HFF-Myc (cell line): Measurements from ENCODE around the gene TEAD2.
A peak's percentile ranks its signal among the peaks of the same experiment; 100 is the strongest.

Source experiments
- DNase-seq: peaks from one replicate; pipeline ENCODE4 v3.0.0-alpha.2; 2011; ENCODE audit warnings: low read depth; ENCODE audit errors: extremely low read depth
- H3K4me3 ChIP-seq: replicated peaks from 2 replicates; pipeline ENCODE4 v1.5.1; 2011; ENCODE audit warnings: low read depth, mild to moderate bottlenecking, control low read depth, low read length
- TF ChIP-seq, protein P1 (sequence below): IDR thresholded peaks from 2 replicates; pipeline ENCODE4 v1.5.1; 2012; ENCODE audit warnings: mild to moderate bottlenecking, low read depth, low read length, control low read depth; ENCODE audit errors: missing control alignments

TEAD2 gene

DNA sequence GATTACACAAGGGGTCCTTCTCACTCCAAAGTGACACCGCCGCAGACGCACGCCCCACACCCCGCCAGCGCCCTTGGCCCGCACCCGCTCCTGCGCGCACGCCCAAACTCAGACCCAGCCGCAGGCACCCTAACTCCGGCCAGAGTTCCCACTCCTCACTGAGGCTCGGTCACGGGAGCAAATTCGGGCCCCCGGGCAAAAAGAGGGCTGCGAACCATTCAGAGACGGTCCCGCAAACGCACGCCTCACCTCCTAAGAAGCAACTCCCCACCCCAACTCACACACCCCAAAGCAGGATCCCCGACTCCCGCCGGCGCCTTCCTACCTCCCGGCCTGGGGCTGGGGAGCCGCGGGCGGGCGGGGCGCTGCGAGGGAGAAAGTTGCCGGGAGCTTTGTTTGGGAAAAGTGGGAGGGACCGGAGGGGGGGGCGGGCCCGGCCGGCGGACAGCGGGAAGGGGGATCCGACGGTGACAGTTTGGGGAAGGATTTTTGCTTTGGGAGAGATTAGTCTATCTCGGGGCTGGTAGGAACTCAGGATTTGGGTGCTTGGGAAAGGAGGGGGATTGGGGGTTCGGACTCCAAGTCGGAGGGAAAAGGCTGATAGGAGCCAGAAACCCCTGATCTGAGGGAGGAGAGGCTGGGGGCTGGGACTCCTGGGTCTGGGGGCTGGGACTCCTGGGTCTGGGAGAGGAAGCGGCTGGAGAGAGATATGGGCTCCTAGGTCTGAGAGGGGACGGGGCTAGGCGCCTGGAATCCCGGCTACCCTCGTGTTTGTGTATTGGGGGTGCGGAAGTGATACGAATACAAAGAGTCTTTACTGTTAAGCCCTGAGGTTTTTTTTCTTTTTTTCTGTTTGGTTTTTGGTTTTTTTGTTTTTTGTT lies at the start of gene TEAD2:
TSS of gene TEAD2 (minus strand) at position 369 of the 881 bp plus-strand sequence. CDS start 2,341 bp downstream, outside the sequence.
- peak within 1 kb of the TSS; percentile 89 for H3K4me3 ChIP-seq
- no peak for DNase-seq
- TF ChIP-seq, protein P1, sequence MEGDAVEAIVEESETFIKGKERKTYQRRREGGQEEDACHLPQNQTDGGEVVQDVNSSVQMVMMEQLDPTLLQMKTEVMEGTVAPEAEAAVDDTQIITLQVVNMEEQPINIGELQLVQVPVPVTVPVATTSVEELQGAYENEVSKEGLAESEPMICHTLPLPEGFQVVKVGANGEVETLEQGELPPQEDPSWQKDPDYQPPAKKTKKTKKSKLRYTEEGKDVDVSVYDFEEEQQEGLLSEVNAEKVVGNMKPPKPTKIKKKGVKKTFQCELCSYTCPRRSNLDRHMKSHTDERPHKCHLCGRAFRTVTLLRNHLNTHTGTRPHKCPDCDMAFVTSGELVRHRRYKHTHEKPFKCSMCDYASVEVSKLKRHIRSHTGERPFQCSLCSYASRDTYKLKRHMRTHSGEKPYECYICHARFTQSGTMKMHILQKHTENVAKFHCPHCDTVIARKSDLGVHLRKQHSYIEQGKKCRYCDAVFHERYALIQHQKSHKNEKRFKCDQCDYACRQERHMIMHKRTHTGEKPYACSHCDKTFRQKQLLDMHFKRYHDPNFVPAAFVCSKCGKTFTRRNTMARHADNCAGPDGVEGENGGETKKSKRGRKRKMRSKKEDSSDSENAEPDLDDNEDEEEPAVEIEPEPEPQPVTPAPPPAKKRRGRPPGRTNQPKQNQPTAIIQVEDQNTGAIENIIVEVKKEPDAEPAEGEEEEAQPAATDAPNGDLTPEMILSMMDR, result no peak

DNA sequence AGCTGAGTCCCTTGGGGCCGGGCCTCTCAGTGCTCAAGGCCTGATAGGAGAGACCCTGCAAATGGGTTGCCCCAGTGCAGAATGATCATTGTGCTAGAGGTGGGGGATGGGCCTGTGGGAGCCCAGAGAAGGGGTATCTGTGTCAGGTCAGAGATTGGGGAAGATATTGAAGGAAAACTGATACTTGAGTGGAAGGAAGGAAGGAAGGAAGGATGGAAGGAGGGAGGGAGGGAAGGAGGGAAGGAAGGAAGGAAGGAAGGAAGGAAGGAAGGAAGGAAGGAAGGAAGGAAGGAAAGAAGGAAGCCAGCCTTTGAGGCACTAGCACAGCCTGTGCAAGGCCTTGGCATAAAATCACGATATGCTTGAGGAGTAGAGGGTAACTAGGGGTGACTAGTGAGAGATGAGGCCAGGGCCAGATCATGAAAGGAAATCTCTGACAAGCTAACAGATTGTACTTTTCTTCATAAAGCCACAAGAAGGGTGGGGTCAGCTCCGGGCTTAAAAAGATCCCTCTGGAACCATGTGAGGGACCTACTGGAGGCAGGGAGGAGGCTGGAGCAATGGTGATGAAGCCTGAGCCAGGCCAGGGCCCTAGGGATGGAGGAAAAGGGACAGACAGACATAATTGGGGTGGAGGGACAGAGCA lies 49.6 kb upstream of the TEAD2 start:
- TF ChIP-seq, protein P1, result no peak
- no peak for DNase-seq
- no peak overlapping the region for H3K4me3 ChIP-seq

DNA sequence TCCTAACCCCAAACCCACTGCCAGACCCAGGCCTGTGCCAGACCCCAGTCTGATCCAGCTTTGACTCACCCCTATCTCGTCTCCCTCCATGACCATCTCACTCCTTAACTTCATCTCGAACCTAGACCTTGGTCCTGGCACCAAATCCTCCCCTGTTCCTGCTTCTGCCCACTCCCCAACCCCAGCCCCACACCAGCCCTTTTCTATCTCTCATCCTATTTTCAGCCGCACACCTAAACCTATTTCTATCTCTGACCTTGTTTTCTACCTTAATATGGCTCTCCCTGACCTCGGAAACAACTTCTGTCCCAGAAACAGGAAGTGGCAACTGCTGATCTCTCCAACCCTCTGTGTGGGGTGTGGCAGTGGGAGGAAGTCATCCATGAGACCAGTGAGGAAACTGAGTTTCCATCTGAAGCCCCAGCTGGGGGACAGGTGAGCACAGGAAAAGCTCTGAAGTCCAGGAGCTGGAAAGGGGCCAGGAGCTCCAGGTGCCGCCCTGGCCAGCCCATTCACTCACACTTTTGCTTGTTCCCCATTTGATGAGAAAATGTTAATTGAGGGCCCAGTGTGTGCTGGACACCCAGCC lies 47.3 kb upstream of the TEAD2 start:
- no peak for DNase-seq
- no peak overlapping the region for H3K4me3 ChIP-seq
- TF ChIP-seq, protein P1, result no peak

DNA sequence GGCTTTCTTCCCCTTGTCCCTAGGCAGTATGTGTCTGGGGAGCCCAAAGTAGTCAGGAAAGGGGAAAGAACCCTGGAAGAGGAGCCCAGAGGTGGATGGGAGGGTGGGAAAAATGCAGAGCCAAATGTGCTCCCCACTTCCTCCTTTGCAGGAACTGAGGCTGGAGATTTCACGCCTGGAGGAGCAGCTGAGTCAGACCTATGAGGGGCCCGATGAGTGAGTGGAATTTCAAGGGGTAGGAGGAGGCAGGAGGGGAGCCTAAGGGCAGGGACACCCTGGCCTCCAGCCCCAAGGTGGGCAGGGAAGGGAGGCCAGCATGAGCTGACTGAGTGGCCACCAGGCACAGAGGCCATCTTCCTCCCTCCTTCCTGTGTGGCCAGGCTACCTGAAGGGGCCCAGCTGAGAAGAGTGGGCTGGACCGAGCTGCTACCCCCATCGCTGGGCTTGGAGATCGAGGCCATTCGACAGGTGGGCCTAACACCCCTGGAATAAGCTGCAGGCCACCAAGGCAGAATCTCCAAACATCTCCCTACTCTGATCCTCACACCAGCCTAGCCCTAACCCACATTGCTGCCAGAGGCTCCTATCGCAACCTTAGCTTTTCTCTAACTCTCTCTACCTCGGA lies 46.7 kb upstream of the TEAD2 start:
- TF ChIP-seq, protein P1, result no peak
- no peak for DNase-seq
- no peak overlapping the region for H3K4me3 ChIP-seq

DNA sequence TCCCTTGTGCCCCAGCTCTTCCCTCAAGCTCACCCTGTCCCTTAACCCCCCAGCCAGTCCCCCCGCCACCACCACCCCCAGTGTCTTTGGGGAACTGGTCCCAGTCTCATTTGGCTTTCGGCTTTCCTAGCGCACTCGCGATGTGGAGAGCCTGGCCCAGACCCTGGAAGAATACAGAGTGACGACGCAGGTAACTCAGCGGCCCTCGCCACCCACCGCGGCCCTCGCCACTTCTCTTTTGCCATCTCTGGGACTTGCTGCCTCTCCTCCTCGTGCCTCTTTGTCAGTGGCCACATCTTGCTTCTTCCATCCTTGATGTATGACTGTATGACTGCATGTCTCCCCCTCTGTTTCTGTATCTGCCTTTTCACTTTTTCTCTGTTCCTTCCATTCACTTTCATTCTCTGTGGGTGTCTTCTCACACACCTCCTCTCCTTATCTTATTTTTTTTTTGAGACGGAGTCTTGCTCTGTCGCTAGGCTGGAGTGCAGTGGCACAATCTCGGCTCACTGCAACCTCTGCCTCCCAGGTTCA lies 45.3 kb upstream of the TEAD2 start:
- H3K4me3 ChIP-seq, result no peak overlapping the region
- TF ChIP-seq, protein P1, result no peak
- DNase-seq, result no peak

DNA sequence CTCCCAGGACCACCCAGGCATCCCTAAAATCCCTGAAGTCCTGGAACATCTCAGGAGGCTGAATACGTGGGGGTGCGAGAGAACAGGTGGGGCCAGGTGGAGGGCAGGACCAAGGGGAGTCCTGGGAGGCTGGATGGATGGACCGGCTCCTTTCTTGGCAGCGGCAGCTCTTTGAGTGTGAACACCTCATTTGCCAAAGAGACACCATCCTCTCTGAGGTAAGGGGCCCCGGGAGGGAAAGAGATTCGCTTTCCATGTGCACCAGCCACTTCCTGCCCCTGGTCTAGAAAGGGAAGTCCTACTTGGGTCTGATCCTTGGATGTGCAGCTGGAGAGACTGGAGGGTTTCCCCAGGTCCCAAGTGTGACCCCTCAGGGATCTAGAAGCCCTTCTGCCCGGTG lies 44.9 kb upstream of the TEAD2 start:
- H3K4me3 ChIP-seq, result no peak overlapping the region
- DNase-seq, result no peak
- TF ChIP-seq, protein P1, result no peak
